GM12865 (cell line): ENCODE results near the gene FGF14.

Experiments
- DNase-seq: peaks from one replicate; pipeline ENCODE4 v3.0.0; 2010; ENCODE audit warnings: low read depth
- H3K4me3 ChIP-seq: 2 replicates; pipeline ENCODE4 v1.5.1; 2011; ENCODE audit warnings: mild to moderate bottlenecking, low read depth, low read length, control low read depth
- TF ChIP-seq, protein P1 (sequence below): IDR thresholded peaks from 2 replicates; pipeline ENCODE4 v1.5.1; 2011; ENCODE audit warnings: low read length, control low read depth, low read depth, inconsistent platforms; ENCODE audit not compliant: insufficient read depth; ENCODE audit errors: missing control alignments

The FGF14 gene

DNA sequence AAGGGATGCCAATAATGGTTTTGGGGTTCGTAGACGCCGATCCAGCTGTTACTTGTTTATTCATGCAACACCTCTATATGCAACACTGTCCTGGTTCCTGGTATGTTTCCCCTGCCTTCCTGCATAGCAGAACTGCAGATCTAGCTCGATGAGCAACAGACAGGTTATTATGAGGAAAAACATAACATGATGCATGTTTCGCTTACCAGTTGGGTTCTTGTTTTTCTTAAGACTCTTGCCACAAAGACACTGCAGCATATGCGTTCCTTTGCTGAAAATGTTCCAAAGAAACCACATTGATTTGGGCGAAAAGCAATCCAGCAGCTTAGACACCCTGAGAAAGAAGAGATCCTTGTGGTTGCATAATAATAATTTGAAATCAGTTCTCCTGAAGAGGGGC, 583 bp downstream of the FGF14 start:
- H3K4me3 ChIP-seq = no peak overlapping the region
- TF ChIP-seq, protein P1, sequence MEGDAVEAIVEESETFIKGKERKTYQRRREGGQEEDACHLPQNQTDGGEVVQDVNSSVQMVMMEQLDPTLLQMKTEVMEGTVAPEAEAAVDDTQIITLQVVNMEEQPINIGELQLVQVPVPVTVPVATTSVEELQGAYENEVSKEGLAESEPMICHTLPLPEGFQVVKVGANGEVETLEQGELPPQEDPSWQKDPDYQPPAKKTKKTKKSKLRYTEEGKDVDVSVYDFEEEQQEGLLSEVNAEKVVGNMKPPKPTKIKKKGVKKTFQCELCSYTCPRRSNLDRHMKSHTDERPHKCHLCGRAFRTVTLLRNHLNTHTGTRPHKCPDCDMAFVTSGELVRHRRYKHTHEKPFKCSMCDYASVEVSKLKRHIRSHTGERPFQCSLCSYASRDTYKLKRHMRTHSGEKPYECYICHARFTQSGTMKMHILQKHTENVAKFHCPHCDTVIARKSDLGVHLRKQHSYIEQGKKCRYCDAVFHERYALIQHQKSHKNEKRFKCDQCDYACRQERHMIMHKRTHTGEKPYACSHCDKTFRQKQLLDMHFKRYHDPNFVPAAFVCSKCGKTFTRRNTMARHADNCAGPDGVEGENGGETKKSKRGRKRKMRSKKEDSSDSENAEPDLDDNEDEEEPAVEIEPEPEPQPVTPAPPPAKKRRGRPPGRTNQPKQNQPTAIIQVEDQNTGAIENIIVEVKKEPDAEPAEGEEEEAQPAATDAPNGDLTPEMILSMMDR = no peak
- DNase-seq = no peak

DNA sequence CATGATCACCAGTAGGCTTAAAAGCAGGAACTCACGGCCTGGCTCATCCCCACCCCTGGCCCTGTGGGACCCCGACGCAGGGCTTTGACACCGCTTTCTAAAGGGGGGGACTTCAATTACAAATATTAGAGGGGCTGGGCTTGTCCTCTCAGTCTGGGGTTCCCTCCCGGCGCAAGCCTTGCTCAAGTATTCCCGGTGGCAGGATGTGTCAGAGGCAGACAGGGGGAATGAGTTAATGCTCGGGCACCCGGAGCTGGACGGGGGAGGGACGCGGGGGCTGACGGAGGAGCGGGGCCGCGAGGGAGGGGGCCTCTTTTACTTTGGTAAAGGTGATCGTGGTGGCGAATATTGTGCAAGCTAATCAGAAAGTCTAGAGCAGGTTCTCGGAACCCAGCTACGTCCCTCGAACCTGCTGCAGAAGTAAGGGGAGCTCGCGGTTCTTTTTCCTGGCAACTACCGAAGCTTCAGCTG, 1.1 kb downstream of the FGF14 start:
- TF ChIP-seq, protein P1 = no peak
- no peak for DNase-seq
- no peak overlapping the region for H3K4me3 ChIP-seq

DNA sequence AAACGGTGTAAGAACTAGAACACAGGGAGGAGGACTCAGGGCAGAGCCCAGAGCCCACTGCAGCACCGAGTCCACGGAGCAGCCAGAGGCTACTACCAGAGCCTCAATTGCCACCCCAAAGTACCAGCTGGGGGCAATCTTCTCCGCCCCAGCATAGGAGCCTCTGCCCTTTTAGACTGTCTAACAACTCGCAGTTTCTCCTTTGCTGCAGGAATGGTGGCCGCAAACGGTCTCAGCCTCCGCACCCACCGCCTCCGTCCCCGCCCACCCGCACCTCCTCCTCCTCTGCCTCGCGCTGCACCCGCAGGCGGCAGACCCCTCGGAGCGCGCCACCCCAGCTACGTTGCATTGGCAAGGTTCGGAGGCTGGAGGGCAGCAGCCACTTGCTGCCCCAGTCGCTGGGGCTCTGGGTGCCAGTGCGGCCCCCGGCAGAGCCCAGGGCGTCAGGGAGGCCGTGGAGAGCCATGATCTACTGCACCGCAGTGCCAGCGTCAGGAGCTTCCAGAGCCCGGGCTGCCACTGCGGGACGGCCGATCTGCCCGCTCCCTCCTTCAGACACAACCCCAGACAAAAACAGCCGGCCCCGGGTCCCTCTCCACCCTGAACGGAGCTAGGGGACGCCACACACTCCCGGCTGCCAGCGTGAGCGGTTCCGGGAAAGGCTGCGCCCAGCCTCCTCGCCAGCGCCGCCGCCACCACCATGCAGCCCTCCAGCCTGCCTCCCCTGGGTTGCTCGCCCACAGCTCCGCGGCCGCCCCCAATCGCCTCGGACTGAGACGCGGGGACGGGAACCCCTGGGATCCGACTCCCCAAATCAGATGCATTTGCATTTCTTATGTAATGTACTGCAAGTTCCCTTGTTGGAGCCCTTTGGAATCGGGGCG, 1.8 kb downstream of the FGF14 start:
- TF ChIP-seq, protein P1 = no peak
- DNase-seq = no peak
- no peak overlapping the region for H3K4me3 ChIP-seq

DNA sequence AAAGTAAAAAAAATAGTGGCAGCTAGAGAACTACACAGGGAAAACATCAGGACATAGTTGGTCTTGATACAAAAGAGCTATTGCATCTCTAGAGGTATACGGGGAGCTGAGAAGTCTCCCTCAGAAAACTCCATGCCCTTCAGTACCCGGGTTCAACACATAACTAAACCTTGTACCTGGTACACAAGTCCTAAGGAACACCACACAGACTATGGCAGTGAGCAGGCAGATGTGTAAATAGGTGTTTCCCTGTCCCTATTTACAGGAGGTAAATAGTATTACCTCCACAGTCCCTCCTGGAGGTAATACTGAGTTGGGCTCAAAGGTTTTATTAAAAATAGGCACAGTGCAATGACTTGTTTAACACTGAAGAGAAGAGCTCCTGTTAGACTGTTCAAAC, 5.9 kb downstream of the FGF14 start:
- TF ChIP-seq, protein P1 = no peak
- no peak for DNase-seq

DNA sequence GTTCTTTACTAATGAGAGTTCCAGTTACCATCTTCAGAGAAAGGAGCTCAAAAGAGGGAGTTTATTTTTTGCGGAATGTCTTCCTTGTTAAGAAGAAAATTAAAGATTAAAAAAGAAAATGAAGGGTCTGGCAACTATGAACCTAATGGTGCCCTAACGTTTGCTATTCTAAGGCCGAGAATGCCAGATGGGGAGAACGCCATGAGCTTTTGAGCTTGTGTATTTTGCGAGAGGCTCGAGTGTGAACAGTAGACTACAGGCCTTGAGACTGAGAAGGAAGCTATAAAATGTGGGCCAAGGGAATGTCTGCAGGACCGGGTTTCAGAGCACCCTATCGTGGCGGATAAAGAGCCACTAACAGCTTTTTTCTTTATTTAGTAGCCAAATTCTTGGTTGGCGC, 6.7 kb downstream of the FGF14 start:
- TF ChIP-seq, protein P1 = no peak
- DNase-seq = no peak

More for the DNA sequence above, 5.9 kb downstream of the FGF14 start:
- H3K4me3 ChIP-seq = no peak overlapping the region

DNA sequence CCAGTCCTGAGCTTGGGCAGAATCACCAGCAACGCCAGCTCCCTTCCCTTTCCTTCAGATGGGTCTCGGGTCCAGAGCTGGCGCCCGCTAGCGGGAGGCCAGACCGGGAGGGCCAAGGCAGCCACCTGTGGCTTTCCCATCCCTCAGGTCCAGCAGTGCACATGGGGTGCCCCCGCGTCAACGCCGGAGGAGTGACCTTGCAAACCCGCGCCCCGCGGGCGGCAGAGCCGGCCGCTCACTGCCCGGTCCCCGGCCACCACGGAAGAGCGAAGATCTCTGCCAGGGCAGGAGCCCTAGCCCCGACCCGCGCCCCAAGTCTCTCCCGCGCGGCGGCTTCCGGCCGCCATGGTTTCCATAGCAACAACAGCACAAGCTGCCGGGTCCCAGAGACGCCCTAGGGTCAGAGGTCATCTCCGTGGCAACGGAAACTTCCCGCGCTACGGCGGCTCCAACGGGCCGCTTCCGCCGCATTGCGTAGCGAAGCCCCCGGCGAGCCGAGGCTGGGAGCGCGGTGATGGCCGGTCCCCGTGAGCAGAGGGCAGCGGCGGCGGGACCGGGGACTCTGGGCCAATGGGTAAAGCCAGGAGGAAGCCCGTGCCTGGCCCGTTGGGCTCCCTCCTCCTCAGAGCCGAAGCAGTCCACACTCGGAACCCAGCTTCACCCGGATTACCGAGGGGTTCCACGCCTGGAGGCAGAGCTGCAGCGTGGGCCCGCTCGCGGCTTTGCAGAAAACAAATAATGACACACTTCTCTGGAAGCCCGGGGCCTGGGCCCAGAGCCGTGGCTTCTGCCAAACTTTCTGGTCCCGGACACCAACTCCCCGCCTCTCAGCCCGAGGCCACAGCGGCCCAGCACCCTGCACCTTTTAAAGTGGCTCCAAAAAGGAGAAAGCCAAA, 7.4 kb downstream of the FGF14 start:
- peak; percentile 96 for DNase-seq
- H3K4me3 ChIP-seq = peak overlapping the region; percentile 89
- TF ChIP-seq, protein P1 = peak; percentile 13

More for the DNA sequence above, 6.7 kb downstream of the FGF14 start:
- peak overlapping the region; percentile 89 for H3K4me3 ChIP-seq
